IMR-90 (cell line): ENCODE data around the gene NBPF1. TPM values are rescaled to one million over a fixed set of nuclear protein-coding genes. Genes with fewer than 3 reads are reported as not detected.
"Not testable (repeated sequence)": the region's sequence is repeated elsewhere in the genome, so short reads cannot be mapped to it uniquely, and the experiment has no call there.

Experiments
- ATAC-seq: fragments of 200-7000 bp; cut with Tn5 transposase; 2 replicates; pipeline ENCODE4 v1.9.1; 2020; ENCODE audit warnings: low read depth, mild to moderate bottlenecking, moderate library complexity
- BruUV-seq: library from RNA; stranded (reverse); fragments of 400-500 nt; replicated peaks from 2 replicates; lab custom pipeline; 2021; lab: Mats Ljungman, UMichigan
- CTCF ChIA-PET: fragments of 300-600 bp; formaldehyde crosslinking; extraction: SDS; loops from one replicate; lab custom pipeline; 2021; ENCODE audit warnings: antibody characterized with exemption; lab: Yijun Ruan, JAX
- POLR2A ChIA-PET: fragments of 300-600 bp; sonication (Branson Sonifier 250); formaldehyde crosslinking; loops from one replicate; lab custom pipeline; 2022; ENCODE audit warnings: antibody characterized with exemption; ENCODE audit not compliant: unreplicated experiment; lab: Charles Lee
- DNase-seq: peaks from one replicate; pipeline ENCODE4 v3.0.0; 2013
- H2AFZ ChIP-seq: replicated peaks from 2 replicates; pipeline ENCODE3; 2013; ENCODE audit warnings: low read length, mild to moderate bottlenecking; ENCODE audit not compliant: poor library complexity
- H2AK5ac ChIP-seq: 2 replicates; pipeline ENCODE4 v1.6.1; 2013; ENCODE audit warnings: low read depth, low read length, inconsistent platforms
- H2AK9ac ChIP-seq: replicated peaks from 2 replicates; pipeline ENCODE3; 2013; ENCODE audit warnings: mild to moderate bottlenecking, low read depth, low read length, moderate library complexity; ENCODE audit not compliant: poor library complexity
- H2BK120ac ChIP-seq: 2 replicates; pipeline ENCODE4 v1.6.1; 2013; ENCODE audit warnings: low read depth, low read length, inconsistent platforms
- H2BK15ac ChIP-seq: 3 replicates; pipeline ENCODE4 v1.6.1; 2013; ENCODE audit warnings: low read depth, low read length, inconsistent platforms
- H2BK20ac ChIP-seq: 2 replicates; pipeline ENCODE4 v1.6.1; 2013; ENCODE audit warnings: low read depth, mild to moderate bottlenecking, inconsistent platforms, low read length, moderate library complexity
- H2BK5ac ChIP-seq: 2 replicates; pipeline ENCODE4 v1.6.1; 2013; ENCODE audit warnings: mild to moderate bottlenecking, low read depth, low read length, inconsistent platforms; ENCODE audit not compliant: poor library complexity, severe bottlenecking
- H3K14ac ChIP-seq: replicated peaks from 2 replicates; pipeline ENCODE4 v1.6.1; 2013; ENCODE audit warnings: low read depth, low read length, inconsistent platforms
- H3K18ac ChIP-seq: 2 replicates; pipeline ENCODE4 v1.6.1; 2013; ENCODE audit warnings: low read depth, low read length, control low read depth
- H3K23ac ChIP-seq: 2 replicates; pipeline ENCODE4 v1.6.1; 2013; ENCODE audit warnings: low read depth, low read length, inconsistent platforms
- H3K27ac ChIP-seq: 2 replicates; pipeline ENCODE4 v1.5.1; 2013; ENCODE audit warnings: mild to moderate bottlenecking, control low read depth, low read length; ENCODE audit not compliant: insufficient read depth
- H3K27me3 ChIP-seq: 2 replicates; pipeline ENCODE4 v1.6.1; 2013; ENCODE audit warnings: low read length; ENCODE audit not compliant: control insufficient read depth, insufficient read depth
- H3K36me3 ChIP-seq: 2 replicates; pipeline ENCODE4 v1.6.1; 2013; ENCODE audit warnings: low read length, mixed read lengths; ENCODE audit not compliant: control insufficient read depth, insufficient read depth
- H3K4ac ChIP-seq: 2 replicates; pipeline ENCODE4 v1.6.1; 2013; ENCODE audit warnings: low read depth, low read length, inconsistent platforms
- H3K4me1 ChIP-seq: 2 replicates; pipeline ENCODE4 v1.6.1; 2013; ENCODE audit warnings: low read length, mixed read lengths; ENCODE audit not compliant: control insufficient read depth, insufficient read depth
- H3K4me2 ChIP-seq: 2 replicates; pipeline ENCODE4 v1.6.1; 2013; ENCODE audit warnings: low read depth, mild to moderate bottlenecking, control low read depth, low read length, moderate library complexity
- H3K4me3 ChIP-seq: 2 replicates; pipeline ENCODE4 v1.5.1; 2013; ENCODE audit warnings: low read depth, mild to moderate bottlenecking, control low read depth, low read length, moderate library complexity; ENCODE audit not compliant: insufficient read depth
- H3K56ac ChIP-seq: 2 replicates; pipeline ENCODE4 v1.6.1; 2013; ENCODE audit warnings: low read length, inconsistent platforms; ENCODE audit not compliant: insufficient read depth; ENCODE audit errors: extremely low read depth
- H3K79me1 ChIP-seq, 2 experiments: 2 replicates each; pipeline ENCODE4 v1.6.1; 2013; ENCODE audit warnings: low read length in 2 of 2, inconsistent platforms in 1 of 2, low read depth in 1 of 2
- H3K9ac ChIP-seq: 2 replicates; pipeline ENCODE4 v1.6.1; 2013; ENCODE audit warnings: low read depth, low read length, control low read depth
- H3K9me1 ChIP-seq: 2 replicates; pipeline ENCODE4 v1.6.1; 2013; ENCODE audit warnings: low read length, inconsistent platforms; ENCODE audit not compliant: insufficient read depth
- H3K9me3 ChIP-seq: 2 replicates; pipeline ENCODE4 v1.6.1; 2013; ENCODE audit warnings: low read length; ENCODE audit not compliant: control insufficient read depth, insufficient read depth
- H4K20me1 ChIP-seq: 2 replicates; pipeline ENCODE4 v1.6.1; 2013; ENCODE audit warnings: low read length, inconsistent platforms; ENCODE audit not compliant: insufficient read depth
- H4K5ac ChIP-seq: 2 replicates; pipeline ENCODE4 v1.6.1; 2013; ENCODE audit warnings: mild to moderate bottlenecking, low read depth, low read length, control low read depth
- H4K8ac ChIP-seq, 2 experiments: 2 replicates each; pipeline ENCODE4 v1.6.1; 2013; ENCODE audit warnings: low read depth in 2 of 2, low read length in 2 of 2, control low read depth in 1 of 2, inconsistent platforms in 1 of 2
- H4K91ac ChIP-seq: 2 replicates; pipeline ENCODE4 v1.6.1; 2013; ENCODE audit warnings: low read depth, low read length, inconsistent platforms; ENCODE audit not compliant: insufficient read depth
- WGBS, 2 experiments: methylation state at CpG; one replicate each; pipeline versions ENCODE4 v1.1.5 to v1.1.7; 2013; ENCODE audit warnings: missing lambda C conversion rate in 2 of 2; ENCODE audit not compliant: insufficient read length in 1 of 2; ENCODE audit errors: extremely low coverage in 2 of 2; 5-methylcytosine and 5-hydroxymethylcytosine counted together
- dilution Hi-C: fragments of 300-500 bp; cut with HindIII; formaldehyde crosslinking; loops from one replicate; pipeline ENCODE4 v1.14.3; 2018; ENCODE audit warnings: low sequenced_read_pairs; ENCODE audit not compliant: unreplicated experiment
- in situ Hi-C: fragments of 300-500 bp; cut with MboI; formaldehyde crosslinking; loops from 3 replicates; pipeline ENCODE4 v1.14.3; 2019; ENCODE audit warnings: low sequenced_read_pairs, inconsistent platforms, mixed read lengths
- intact Hi-C: fragments of 100-400 bp; cut with micrococcal nuclease; formaldehyde crosslinking; loops from 2 replicates; pipeline ENCODE4 v1.10.0; 2022
- polyA plus RNA-seq, 3 experiments: library from polyadenylated mRNA; depleted of rRNA; stranded (reverse); fragments of >200 nt; gene quantifications; 2 replicates each; pipeline ENCODE4 v1.2.3, GENCODE V29; 2012; ENCODE audit warnings: low replicate concordance in 1 of 3
- total RNA-seq: library from RNA; depleted of rRNA; stranded (reverse); fragments of >200 nt; gene quantifications from 2 replicates; pipeline ENCODE4 v1.2.3, GENCODE V29; 2012

Gene NBPF1
- total and polyA plus RNA-seq, 2 of the 4 experiments (the other 2 are of a cell fraction): 18.8 to 25.3 TPM

- H3K9ac ChIP-seq, H2BK120ac ChIP-seq, BruUV-seq, dilution Hi-C loops, H2BK20ac ChIP-seq, H3K14ac ChIP-seq, H3K18ac ChIP-seq, H3K27me3 ChIP-seq, POLR2A ChIA-PET, H3K23ac ChIP-seq, H4K91ac ChIP-seq, H3K4ac ChIP-seq, H2BK15ac ChIP-seq, H4K8ac ChIP-seq, H3K4me1 ChIP-seq, H3K9me3 ChIP-seq, H3K27ac ChIP-seq, H2BK5ac ChIP-seq, H3K4me3 ChIP-seq, H3K4me2 ChIP-seq, H3K79me1 ChIP-seq, DNase-seq, H3K9me1 ChIP-seq, intact Hi-C loops, H4K20me1 ChIP-seq, H3K56ac ChIP-seq, H2AK5ac ChIP-seq, H4K5ac ChIP-seq, ATAC-seq: not testable (repeated sequence)
- CTCF ChIA-PET: interaction anchor here (0.6 to 1.2 kb wide), 5 partner anchors 7 to 78 kb away, joined by 3 to 10 read pairs (median 4); no protein-coding TSS in a partner anchor
- Histone ChIP-seq H2AFZ (peak overlapping the region; percentile 53), H3K36me3 (peaks cover 32% of the 10 kb centered on the region), H2AK9ac (peak overlapping the region; percentile 75)
- 89% methylated on average over 25 of the region's 27 CpGs; no CpG with 5 or more reads in 1 of the 2 experiments for WGBS, 2 experiments
- in situ Hi-C loops: loop anchor here (5.0 to 25.0 kb wide), 2 partner anchors 323 to 413 kb away; no protein-coding TSS in a partner anchor
Observed at GRCh38 chr1:16623812-16624719, 10.7 kb upstream of the NBPF1 start.
